ENCODE results near the gene GTF2A1.

Gene GTF2A1

DNA sequence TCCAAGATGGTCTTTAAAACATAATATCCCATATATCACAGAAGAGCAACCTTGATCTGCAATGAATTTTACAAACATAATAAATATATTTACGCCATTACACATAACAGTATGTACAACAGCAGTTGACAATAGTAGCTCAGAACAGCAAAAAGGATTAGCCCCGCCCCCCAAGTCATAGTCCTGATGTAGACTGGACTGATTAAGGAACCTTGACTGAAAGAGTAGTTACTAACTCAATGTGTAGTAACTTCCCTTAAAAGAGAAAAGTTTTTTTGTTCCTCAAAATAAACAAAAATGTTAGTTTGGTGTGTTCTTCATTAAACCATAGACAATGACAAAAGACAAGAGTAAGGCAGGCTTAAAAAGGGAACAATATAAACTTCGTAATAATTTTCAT, 44.5 kb downstream of the GTF2A1 start:
- ChIA-PET POLR2A (ENCODE audit: low non-redundant PET) (no interaction called here), CTCF (interaction anchor here (0.5 kb wide), 1 partner anchor 1991 kb away, joined by 4 read pairs; no protein-coding TSS in a partner anchor)
- DNase-seq (ENCODE audit: low spot score), result no peak
- TF ChIP-seq, protein P1, sequence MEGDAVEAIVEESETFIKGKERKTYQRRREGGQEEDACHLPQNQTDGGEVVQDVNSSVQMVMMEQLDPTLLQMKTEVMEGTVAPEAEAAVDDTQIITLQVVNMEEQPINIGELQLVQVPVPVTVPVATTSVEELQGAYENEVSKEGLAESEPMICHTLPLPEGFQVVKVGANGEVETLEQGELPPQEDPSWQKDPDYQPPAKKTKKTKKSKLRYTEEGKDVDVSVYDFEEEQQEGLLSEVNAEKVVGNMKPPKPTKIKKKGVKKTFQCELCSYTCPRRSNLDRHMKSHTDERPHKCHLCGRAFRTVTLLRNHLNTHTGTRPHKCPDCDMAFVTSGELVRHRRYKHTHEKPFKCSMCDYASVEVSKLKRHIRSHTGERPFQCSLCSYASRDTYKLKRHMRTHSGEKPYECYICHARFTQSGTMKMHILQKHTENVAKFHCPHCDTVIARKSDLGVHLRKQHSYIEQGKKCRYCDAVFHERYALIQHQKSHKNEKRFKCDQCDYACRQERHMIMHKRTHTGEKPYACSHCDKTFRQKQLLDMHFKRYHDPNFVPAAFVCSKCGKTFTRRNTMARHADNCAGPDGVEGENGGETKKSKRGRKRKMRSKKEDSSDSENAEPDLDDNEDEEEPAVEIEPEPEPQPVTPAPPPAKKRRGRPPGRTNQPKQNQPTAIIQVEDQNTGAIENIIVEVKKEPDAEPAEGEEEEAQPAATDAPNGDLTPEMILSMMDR (conservative IDR thresholded peaks at IDR 0.05; ENCODE audit: low read depth), result no peak
- no peak overlapping the region for H3K27ac ChIP-seq

DNA sequence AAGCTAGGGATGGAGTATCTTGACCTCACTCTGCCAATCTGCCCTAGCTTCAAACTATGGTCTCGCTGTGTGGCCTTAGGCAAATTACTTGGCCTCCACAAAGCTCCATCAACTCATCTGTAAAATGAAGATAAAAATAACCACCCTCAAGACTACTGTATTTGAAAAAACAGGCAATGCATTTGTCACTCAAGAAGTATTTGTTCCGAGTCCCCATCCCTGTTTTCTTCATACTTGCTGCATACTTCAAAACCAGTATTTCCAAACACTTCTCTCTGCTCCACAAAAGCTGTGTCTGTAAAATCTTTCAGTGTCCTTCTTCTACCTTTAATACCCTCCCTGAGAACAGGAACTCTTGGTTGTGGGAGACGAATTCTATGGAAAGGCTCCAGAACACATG, 47.9 kb downstream of the GTF2A1 start:
- no peak overlapping the region for H3K27ac ChIP-seq
- no peak for DNase-seq (ENCODE audit: low spot score)
- POLR2A ChIA-PET (ENCODE audit: low non-redundant PET), result no interaction called here
- TF ChIP-seq, protein P1 (conservative IDR thresholded peaks at IDR 0.05; ENCODE audit: low read depth), result no peak
- CTCF ChIA-PET, result no interaction called here

DNA sequence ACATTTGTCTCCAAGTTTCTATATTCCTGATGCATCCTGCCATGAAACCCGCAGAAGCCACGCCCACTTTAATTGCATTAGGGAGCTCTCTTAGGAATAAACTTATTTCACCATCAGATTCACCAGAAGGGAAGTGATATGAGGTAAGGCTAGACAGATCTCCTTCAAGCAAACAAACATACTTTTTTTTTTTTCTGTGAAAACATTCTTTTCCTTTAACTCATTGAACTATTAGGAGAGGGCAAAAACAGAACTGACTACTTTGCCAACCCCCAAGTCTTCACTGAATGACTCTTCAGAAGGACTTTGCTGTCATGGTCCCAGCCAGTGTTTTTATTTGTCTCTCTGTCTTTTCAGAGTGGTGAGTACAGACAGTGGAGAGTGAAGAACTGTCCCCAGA, 48.4 kb downstream of the GTF2A1 start:
- TF ChIP-seq, protein P1 (conservative IDR thresholded peaks at IDR 0.05; ENCODE audit: low read depth), result no peak
- DNase-seq (ENCODE audit: low spot score), result no peak
- ChIA-PET CTCF (interaction anchor here (0.6 kb wide), 1 partner anchor 349 kb away, joined by 4 read pairs; no protein-coding TSS in a partner anchor), POLR2A (ENCODE audit: low non-redundant PET) (no interaction called here)
- no peak overlapping the region for H3K27ac ChIP-seq

DNA sequence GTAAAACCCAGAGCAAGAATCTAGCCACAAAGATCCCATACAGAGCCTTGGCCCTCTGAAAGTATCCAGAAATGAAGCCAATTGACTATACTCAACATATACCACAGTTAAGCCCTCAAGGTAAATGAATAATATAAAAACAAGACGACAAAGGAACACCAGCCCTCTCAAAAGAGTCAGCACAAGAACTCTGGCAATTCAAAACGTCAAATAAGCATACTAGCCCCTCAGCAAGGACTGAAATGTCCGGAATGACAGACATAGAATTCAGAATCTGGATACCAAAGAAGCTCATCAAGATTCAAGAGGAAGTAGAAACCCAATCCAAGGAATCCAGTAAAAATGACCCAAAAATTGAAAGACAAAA, 49.9 kb downstream of the GTF2A1 start:
- H3K27ac ChIP-seq, result peak overlapping the region; percentile 91
- ChIA-PET POLR2A (ENCODE audit: low non-redundant PET) (no interaction called here), CTCF (interaction anchor here (0.7 to 1.3 kb wide), 3 partner anchors 15 to 174 kb away, joined by 3 to 6 read pairs (median 3); no protein-coding TSS in a partner anchor)
- TF ChIP-seq, protein P1 (conservative IDR thresholded peaks at IDR 0.05; ENCODE audit: low read depth), result peak; percentile 52
- DNase-seq (ENCODE audit: low spot score), result no peak

DNA sequence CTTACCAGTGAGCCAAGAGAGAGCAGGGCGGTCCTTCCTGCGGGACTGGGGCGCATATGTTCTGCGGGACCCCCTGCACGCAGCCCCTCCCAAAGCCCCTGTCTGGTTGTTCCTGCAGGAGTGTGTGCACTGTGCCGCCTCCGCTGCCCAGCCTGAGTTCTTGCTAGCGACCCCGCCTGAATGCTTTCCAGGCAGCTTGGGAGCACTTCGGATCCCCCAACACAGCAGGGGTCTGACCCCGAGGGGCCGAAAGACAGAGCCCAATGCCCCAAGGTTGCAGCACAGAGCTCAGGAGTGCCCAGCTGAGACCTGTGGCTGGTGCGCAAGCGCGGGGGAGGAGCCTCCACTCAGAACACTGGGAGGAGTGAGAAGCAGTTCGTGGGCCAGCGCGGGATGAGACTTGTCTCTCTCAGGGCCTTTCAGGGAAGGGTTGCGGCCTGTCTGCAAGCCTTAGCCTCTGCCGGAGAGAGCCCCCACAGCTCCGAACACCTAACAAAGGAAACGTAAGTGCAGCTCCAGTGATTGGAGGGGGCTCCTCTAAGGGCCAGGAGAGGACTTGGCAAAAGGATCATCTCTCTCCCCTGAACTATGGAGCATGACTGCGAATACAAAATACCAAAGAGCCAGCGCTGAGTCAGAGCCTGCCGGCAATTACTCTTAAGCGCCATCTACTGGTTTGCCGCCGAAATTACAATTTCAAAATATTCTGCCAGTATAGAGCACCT, 50.5 kb downstream of the GTF2A1 start:
- POLR2A ChIA-PET (ENCODE audit: low non-redundant PET), result interaction anchor here (0.6 kb wide), 1 partner anchor 202 kb away, joined by 3 read pairs; no protein-coding TSS in a partner anchor
- TF ChIP-seq, protein P1 (conservative IDR thresholded peaks at IDR 0.05; ENCODE audit: low read depth), result peak; percentile 89

DNA sequence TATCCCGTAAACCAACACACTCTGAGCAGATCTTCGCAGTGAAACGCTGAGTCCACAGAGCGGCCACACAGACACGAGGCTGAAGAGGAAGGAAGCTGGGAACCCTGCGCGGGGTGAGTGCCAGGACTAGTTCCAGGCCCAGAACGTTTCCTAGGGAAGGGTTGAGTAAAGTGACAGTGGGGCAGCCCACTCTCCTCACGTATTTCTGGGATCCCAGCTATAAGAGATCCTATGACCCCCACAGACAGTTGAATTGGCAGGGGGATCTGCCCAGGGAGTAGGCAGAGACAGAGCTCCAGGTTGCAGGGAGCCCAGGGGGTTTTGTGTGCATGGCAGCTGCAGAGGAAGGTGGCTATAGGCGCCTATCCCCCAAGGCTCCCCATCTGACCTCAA, 51.1 kb downstream of the GTF2A1 start:
- no peak for DNase-seq (ENCODE audit: low spot score)
- TF ChIP-seq, protein P1 (conservative IDR thresholded peaks at IDR 0.05; ENCODE audit: low read depth), result no peak
- ChIA-PET POLR2A (ENCODE audit: low non-redundant PET) (interaction anchor here (0.6 kb wide), 1 partner anchor 202 kb away, joined by 3 read pairs; no protein-coding TSS in a partner anchor), CTCF (interaction anchor here (1.1 to 1.3 kb wide), 3 partner anchors 27 to 173 kb away, joined by 3 to 10 read pairs (median 6); no protein-coding TSS in a partner anchor)
- H3K27ac ChIP-seq, result peak overlapping the region; percentile 91

More for the DNA sequence above, 50.5 kb downstream of the GTF2A1 start:
- DNase-seq (ENCODE audit: low spot score), result peak; percentile 85
- CTCF ChIA-PET, result interaction anchor here (0.7 to 1.3 kb wide), 4 partner anchors 27 to 174 kb away, joined by 3 to 10 read pairs (median 4); no protein-coding TSS in a partner anchor
- peak overlapping the region; percentile 91 for H3K27ac ChIP-seq

Measured in RWPE1 (cell line).